Lung (tissue), 16 donors: ENCODE results near the gene ZEB2. TPM values are rescaled to one million over a fixed set of nuclear protein-coding genes. Genes with fewer than 3 reads are reported as not detected.
A peak's percentile ranks its signal among the peaks of the same experiment; 100 is the strongest.

Source experiments
- ATAC-seq: fragments of 200-7000 bp; cut with Tn5 transposase; one replicate; pipeline ENCODE4 v1.9.1; 2020; ENCODE audit warnings: moderate number of reproducible peaks; ENCODE audit not compliant: insufficient read depth, low FRiP score
- DNase-seq, 3 donors: peaks; one replicate each; pipeline ENCODE4 v3.0.0-alpha.2; 2013 to 2017
- H3K27ac ChIP-seq, 2 donors: one replicate each; pipeline ENCODE4 v1.5.1; 2013; ENCODE audit warnings: mild to moderate bottlenecking in 2 of 2, moderate library complexity in 2 of 2, control low read depth in 1 of 2, inconsistent platforms in 1 of 2, low read depth in 1 of 2, low read length in 1 of 2
- H3K27me3 ChIP-seq, 3 donors: one replicate each; pipeline ENCODE4 v1.5.1; 2013; ENCODE audit warnings: low read length in 2 of 3; ENCODE audit not compliant: control insufficient read depth in 3 of 3, insufficient read depth in 3 of 3
- H3K36me3 ChIP-seq, 4 donors: one replicate each; pipeline ENCODE4 v1.5.1; 2013; ENCODE audit warnings: low read length in 4 of 4, mild to moderate bottlenecking in 1 of 4, moderate library complexity in 1 of 4; ENCODE audit not compliant: control insufficient read depth in 4 of 4, insufficient read depth in 4 of 4
- H3K4me1 ChIP-seq, 5 donors: one replicate each; pipeline ENCODE4 v1.5.1; 2013; ENCODE audit warnings: low read length in 5 of 5, mild to moderate bottlenecking in 2 of 5, moderate library complexity in 1 of 5; ENCODE audit not compliant: control insufficient read depth in 5 of 5, insufficient read depth in 5 of 5
- H3K4me3 ChIP-seq: one replicate; pipeline ENCODE4 v1.5.1; 2013; ENCODE audit warnings: mild to moderate bottlenecking, control low read depth, moderate library complexity
- H3K9ac ChIP-seq, 2 donors: one replicate each; pipeline ENCODE4 v1.5.1; 2013; ENCODE audit warnings: low read length in 2 of 2, control low read depth in 1 of 2; ENCODE audit not compliant: insufficient read depth in 1 of 2
- H3K9me3 ChIP-seq, 4 donors: one replicate each; pipeline ENCODE4 v1.5.1; 2013; ENCODE audit warnings: low read length in 3 of 4, mild to moderate bottlenecking in 1 of 4, moderate library complexity in 1 of 4; ENCODE audit not compliant: control insufficient read depth in 4 of 4, insufficient read depth in 3 of 4
- CTCF ChIP-seq: IDR thresholded peaks from 2 replicates; pipeline ENCODE4 v1.5.1; 2012; ENCODE audit warnings: mild to moderate bottlenecking; ENCODE audit errors: control extremely low read depth, extremely low read depth
- WGBS, 2 donors: extraction: QIAGEN DNeasy Blood & Tissue Kit; methylation state at CpG; one replicate each; pipeline ENCODE4 v1.1.7; 2013; 5-methylcytosine and 5-hydroxymethylcytosine counted together
- long read RNA-seq, 5 donors: transcript quantifications; one replicate each; lab custom pipeline, GENCODE V29; 2026
- polyA plus RNA-seq, 2 donors: library from polyadenylated mRNA; stranded (reverse); fragments of 200-250 nt; gene quantifications; one replicate each; pipeline ENCODE4 v1.2.1, GENCODE V29; 2013
- total RNA-seq, 2 donors: library from RNA; depleted of rRNA in 1 of 2; stranded (reverse); fragments of >200 nt in 1 of 2; gene quantifications; one replicate each; pipeline ENCODE4 v1.2.1, GENCODE V29; 2014 to 2021
- donor health status: control.
- donor health status: control.
- donor health status: Bipolar disorder and iron deficiency.
- donor health status: healthy.
- donor health status: DM: yes; HTN: yes; CAD: no.

Gene ZEB2
- total RNA-seq (100 to 1,000 TPM; 176 to 332 TPM), polyA plus RNA-seq (10 to 100 TPM; 27.0 to 77.6 TPM)
- long read RNA-seq, donor 1, full-length matches to known transcripts: 19 of 58 reads
- long read RNA-seq, donor 1, partial matches to known transcripts: 39 of 58 reads
- long read RNA-seq, donor 1, other reads (novel, unspliced or antisense): 0 of 58 reads
- long read RNA-seq, donor 2, full-length matches to known transcripts: 7 of 19 reads
- long read RNA-seq, donor 2, partial matches to known transcripts: 12 of 19 reads
- long read RNA-seq, donor 2, other reads (novel, unspliced or antisense): 0 of 19 reads
- long read RNA-seq, donor 3, full-length matches to known transcripts: 9 of 37 reads
- long read RNA-seq, donor 3, partial matches to known transcripts: 28 of 37 reads
- long read RNA-seq, donor 3, other reads (novel, unspliced or antisense): 0 of 37 reads
- long read RNA-seq, donor 4, transcript ZEB2-226 (1 exons, 3,061 nt): major isoform, 6 of 36 reads
- long read RNA-seq, donor 4, partial matches to known transcripts: 26 of 36 reads
- long read RNA-seq, donor 4, other reads (novel, unspliced or antisense): 0 of 36 reads
- long read RNA-seq, donor 5, full-length matches to known transcripts: 16 of 57 reads
- long read RNA-seq, donor 5, partial matches to known transcripts: 41 of 57 reads
- long read RNA-seq, donor 5, other reads (novel, unspliced or antisense): 0 of 57 reads

- Histone ChIP-seq H3K9ac (peak within 1 kb of the TSS; percentile 98 to 100), H3K27ac (peak within 1 kb of the TSS; percentile 91 to 99), H3K4me3 (peak within 1 kb of the TSS; percentile 41), H3K27me3 (peaks cover 0 to 30% (median 2%) of the 10 kb centered on the region in 3 donors), H3K4me1 (peaks cover 0 to 15% (median 3%) of the 10 kb centered on the region in 5 donors), H3K36me3 (peaks cover 0 to 42% (median 4%) of the 10 kb centered on the region in 4 donors), H3K9me3 (no peaks in the 10 kb centered on the region)
- DNase-seq (peak; percentile 93 to 98 (median 98)), ATAC-seq (no peak)
- 4 to 5% methylated on average over 26 to 29 of the region's 29 CpGs for WGBS, 2 donors
- TF ChIP-seq CTCF: no peak
Measured at GRCh38 chr2:144519934-144520731, at the start of gene ZEB2. TSS of gene ZEB2 (minus strand) at chr2:144520119. CDS start at chr2:144517350, 2,769 bp downstream.

GRCh38 chr2:144567745-144568144, 47.8 kb upstream of the ZEB2 start:
- ATAC-seq (no peak), DNase-seq (no peak)
- Histone ChIP-seq H3K27me3 (no peaks in the 10 kb centered on the region), H3K9ac (no peak overlapping the region), H3K27ac (no peak overlapping the region), H3K9me3 (no peaks in the 10 kb centered on the region), H3K4me1 (no peaks in the 10 kb centered on the region), H3K36me3 (no peaks in the 10 kb centered on the region), H3K4me3 (no peak overlapping the region)
- no peak for TF ChIP-seq CTCF
- 85 to 89% methylated on average over 4 of the region's 4 CpGs for WGBS, 2 donors

DNA sequence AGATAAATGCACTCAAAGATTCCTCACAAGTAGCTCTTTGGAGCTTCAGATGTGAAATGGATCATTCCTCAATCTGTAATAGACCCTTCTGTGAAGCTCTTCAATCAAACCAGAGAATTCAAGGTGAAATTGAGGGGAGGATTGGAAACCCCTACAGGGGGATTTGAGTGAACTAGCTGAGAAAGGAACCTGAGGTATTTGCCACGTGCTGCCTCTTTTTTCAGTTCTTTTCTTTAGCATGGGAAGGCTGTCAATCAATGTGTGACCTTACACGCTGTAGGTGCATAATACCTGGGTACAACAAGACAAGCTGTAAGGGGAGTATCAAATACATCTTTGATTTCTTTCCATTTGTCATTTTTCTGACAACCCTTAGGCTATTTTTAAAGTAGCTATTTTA, 46.5 kb upstream of the ZEB2 start:
- H3K36me3 ChIP-seq: no peaks in the 10 kb centered on the region
- H3K27me3 ChIP-seq: no peaks in the 10 kb centered on the region
- no peak overlapping the region for H3K4me3 ChIP-seq
- ATAC-seq: no peak
- no peak overlapping the region for H3K9ac ChIP-seq
- no peak for TF ChIP-seq CTCF
- no peaks in the 10 kb centered on the region for H3K9me3 ChIP-seq
- H3K27ac ChIP-seq: no peak overlapping the region
- DNase-seq: no peak
- 88 to 94% methylated on average over 2 of the region's 2 CpGs for WGBS, 2 donors
- H3K4me1 ChIP-seq: no peaks in the 10 kb centered on the region
